Endothelial cell of umbilical vein (primary cell): ENCODE measurements around the gene GRID2.

Experiments
- CTCF ChIP-seq, 2 donors: IDR thresholded peaks; 1 replicate in 1 of 2; 2 replicates in 1 of 2; pipeline ENCODE4 v1.5.1; 2011; ENCODE audit warnings: low read length in 2 of 2, mild to moderate bottlenecking in 2 of 2, moderate library complexity in 2 of 2, control low read depth in 1 of 2, inconsistent platforms in 1 of 2, low read depth in 1 of 2; ENCODE audit not compliant: insufficient read depth in 1 of 2; ENCODE audit errors: extremely low read depth in 1 of 2
- POLR2AphosphoS5 ChIP-seq: IDR thresholded peaks from 2 replicates; pipeline ENCODE4 v1.6.1; 2012; ENCODE audit warnings: low read depth, mild to moderate bottlenecking, control low read depth, low read length, moderate library complexity; ENCODE audit not compliant: insufficient read depth

- TF ChIP-seq CTCF (IDR thresholded peaks at IDR 0.05; ENCODE audit: extremely low read depth in 1 of 2, insufficient read depth in 1 of 2, low read depth in 1 of 2, low read length in 2 of 2) (no peak), POLR2AphosphoS5 (no peak)
These were observed 1197.5 kb downstream of the GRID2 start for GRCh38 chr4:93501244-93501643.
